Activated naive CD8-positive, alpha-beta T cell treated with anti-CD3 and anti-CD28 coated beads for 36 hours (primary cell): ENCODE results near the gene TRAF2. TPM values are rescaled to one million over a fixed set of nuclear protein-coding genes. Genes with fewer than 3 reads are reported as not detected.
A peak's percentile ranks its signal among the peaks of the same experiment; 100 is the strongest.
"Not testable (repeated sequence)": the region's sequence is repeated elsewhere in the genome, so short reads cannot be mapped to it uniquely, and the experiment has no call there.

ENCODE experiments used
- DNase-seq: peaks from one replicate; pipeline ENCODE4 v3.0.0; 2021
- H3K27ac Mint-ChIP-seq: one replicate; pipeline ENCODE4 v1.8.0; 2022; ENCODE audit warnings: mild to moderate bottlenecking, moderate library complexity, mixed read lengths
- H3K27me3 Mint-ChIP-seq: one replicate; pipeline ENCODE4 v1.8.0; 2022; ENCODE audit warnings: mild to moderate bottlenecking, mixed read lengths
- H3K36me3 Mint-ChIP-seq: one replicate; pipeline ENCODE4 v1.8.0; 2021; ENCODE audit warnings: mild to moderate bottlenecking, mixed read lengths
- H3K4me1 Mint-ChIP-seq: one replicate; pipeline ENCODE4 v1.8.0; 2021; ENCODE audit warnings: mixed read lengths
- H3K4me3 Mint-ChIP-seq: one replicate; pipeline ENCODE4 v1.8.0; 2022; ENCODE audit warnings: mild to moderate bottlenecking, moderate library complexity, mixed read lengths
- H3K9me3 Mint-ChIP-seq: one replicate; pipeline ENCODE4 v1.8.0; 2022; ENCODE audit warnings: mixed read lengths
- total RNA-seq, 2 experiments: library from RNA; stranded (reverse); gene quantifications; one replicate each; pipeline ENCODE4 v1.2.3, GENCODE V29; 2021

The TRAF2 gene
- total RNA-seq, 2 experiments from 2014 or later: 38.8 to 45.8 TPM

DNA sequence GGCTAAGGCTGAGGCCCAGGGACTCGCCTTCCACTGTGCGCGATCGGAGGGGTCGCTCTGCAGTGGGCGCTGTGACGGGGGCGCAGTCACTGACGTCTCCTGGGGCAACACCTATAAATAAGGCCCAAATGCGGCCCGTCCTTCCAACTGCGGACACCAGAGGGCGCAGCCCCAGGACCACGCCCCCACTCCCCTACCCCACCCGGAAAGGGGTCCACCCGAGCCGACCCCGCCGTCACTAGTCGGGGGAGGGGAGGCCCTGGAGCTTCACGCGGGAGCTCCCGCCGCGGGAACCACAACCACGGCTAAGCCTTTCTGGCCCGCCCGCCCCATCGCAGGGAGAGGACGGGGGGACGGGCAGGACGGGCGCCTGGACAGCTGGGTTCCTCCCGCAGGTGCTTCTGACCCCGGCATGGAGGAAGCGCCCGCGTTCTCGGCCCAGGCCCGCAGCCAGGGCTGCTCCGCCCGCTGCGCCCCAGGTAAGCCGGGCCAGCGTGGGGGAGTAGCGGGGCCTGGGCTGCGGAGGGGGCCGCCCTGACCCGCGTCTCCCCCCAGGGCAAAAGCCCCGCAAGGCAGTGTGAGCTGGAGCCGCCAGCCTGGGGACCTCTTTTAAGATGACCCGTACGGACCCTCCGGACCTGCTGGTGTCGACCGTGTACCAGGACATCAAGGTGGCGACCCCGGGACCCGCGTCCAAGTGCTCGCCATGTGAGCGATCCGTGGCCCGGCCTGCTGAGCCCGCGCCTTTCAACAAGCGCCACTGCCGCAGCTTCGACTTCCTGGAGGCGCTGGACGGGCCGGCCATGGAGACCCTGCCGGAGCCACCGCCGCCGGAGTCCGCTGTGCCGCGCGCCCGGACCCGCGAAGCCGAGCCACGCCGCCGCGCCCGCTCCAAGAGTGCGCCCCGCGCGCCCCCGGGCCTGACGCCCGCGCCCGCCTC, 42.2 kb upstream of the TRAF2 start:
- peak; percentile 62 for DNase-seq
- Mint-ChIP-seq H3K4me1 (peaks cover 11% of the 10 kb centered on the region), H3K4me3 (peak overlapping the region; percentile 14), H3K27me3 (peaks cover 29% of the 10 kb centered on the region)
- not testable (repeated sequence) for H3K27ac Mint-ChIP-seq, H3K36me3 Mint-ChIP-seq, H3K9me3 Mint-ChIP-seq

DNA sequence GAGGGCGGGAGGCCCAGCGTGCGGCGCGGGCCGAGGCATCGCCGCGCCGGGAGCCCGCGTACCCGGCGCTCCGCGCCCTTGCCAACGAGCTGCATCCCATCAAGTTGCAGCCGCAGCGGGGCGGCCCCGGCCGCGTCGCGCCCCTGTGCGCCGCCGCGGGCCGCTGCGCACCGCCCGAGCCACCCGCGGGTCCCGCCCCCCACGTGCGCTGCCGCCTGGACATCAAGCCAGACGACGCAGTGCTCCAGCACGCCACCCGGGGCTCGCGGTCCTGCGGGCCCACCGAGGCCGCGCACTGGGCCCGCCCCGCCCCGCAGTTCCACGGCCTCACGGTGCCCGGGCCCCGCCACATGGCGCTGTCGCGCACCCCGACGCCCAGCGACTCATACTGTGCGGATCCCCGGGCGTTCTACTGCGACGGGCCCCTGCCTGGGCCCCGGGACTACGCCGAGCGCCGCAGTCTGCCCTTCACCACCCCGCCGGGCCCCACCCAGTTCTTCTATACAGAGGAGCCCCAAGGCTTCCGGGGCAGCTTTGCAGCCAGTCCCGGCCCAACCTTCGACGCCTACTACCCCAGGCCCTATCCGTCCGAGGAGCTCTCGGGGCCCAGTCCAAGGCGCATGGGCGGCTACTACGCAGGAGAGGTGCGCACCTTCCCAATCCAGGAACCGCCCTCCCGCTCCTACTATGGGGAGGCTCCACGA, 41.4 kb upstream of the TRAF2 start:
- Mint-ChIP-seq H3K4me1 (peaks cover 14% of the 10 kb centered on the region), H3K27ac (no peak overlapping the region), H3K4me3 (no peak overlapping the region), H3K36me3 (peaks cover 3% of the 10 kb centered on the region), H3K27me3 (peaks cover 31% of the 10 kb centered on the region), H3K9me3 (no peaks in the 10 kb centered on the region)
- peak; percentile 34 for DNase-seq

DNA sequence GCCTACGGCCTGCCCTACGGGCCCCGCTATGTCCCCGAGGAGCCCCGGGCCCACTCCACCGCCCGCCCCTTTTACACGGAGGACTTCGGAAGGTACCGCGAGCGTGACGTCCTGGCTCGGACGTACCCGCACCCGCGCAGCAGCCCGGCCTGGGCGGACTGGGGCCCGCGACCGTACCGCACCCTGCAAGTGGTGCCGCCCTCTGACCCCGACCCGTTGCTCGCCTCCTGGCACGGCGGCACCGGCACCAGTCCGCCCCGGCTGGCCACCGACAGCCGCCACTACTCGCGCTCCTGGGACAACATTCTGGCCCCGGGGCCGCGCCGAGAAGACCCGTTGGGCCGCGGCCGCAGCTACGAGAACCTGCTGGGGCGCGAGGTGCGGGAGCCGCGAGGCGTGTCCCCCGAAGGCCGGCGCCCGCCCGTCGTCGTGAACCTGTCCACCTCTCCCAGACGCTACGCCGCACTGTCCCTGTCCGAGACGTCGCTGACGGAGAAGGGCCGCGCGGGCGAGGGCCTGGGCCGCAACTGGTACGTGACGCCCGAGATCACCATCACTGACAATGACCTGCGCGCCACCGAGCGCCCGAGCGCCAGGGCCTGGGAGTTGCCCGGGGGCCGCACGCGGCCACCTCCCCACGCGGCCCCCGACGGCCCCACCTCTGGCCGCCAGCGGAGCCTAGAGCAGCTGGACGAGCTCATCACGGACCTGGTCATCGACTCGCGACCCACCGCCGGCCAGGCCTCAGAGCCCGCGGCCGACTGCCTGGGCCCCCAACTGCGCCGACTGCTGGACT, 40.7 kb upstream of the TRAF2 start:
- H3K27me3 Mint-ChIP-seq: peaks cover 31% of the 10 kb centered on the region
- no peaks in the 10 kb centered on the region for H3K9me3 Mint-ChIP-seq
- H3K4me3 Mint-ChIP-seq: no peak overlapping the region
- H3K27ac Mint-ChIP-seq: no peak overlapping the region
- peaks cover 5% of the 10 kb centered on the region for H3K36me3 Mint-ChIP-seq
- DNase-seq: no peak
- peaks cover 16% of the 10 kb centered on the region for H3K4me1 Mint-ChIP-seq

DNA sequence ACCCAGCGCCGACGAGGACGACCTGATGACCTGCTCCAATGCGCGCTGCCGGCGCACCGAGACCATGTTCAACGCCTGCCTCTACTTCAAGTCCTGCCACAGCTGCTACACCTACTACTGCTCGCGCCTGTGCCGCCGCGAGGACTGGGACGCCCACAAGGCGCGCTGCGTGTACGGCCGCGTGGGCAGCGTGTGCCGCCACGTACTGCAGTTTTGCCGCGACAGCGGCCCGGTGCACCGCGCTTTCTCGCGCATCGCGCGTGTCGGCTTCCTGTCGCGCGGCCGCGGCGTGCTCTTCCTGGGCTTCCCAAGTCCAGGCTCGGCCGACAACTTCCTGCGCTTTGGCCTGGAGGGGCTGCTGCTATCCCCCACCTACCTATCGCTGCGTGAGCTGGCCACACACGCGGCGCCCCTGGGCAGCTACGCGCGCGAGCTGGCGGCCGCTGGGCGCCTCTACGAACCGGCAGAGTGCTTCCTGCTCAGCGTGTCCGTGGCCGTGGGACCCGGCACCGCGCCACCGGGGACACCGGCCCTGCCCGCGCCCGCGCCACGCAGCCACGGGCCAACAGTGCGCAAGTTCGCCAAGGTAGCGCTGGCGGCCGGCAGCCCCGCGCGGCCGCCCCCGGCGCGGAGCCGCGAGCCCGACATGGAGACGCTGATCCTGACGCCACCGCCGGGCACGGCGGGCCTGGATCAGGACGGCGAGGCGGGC, 39.8 kb upstream of the TRAF2 start:
- Mint-ChIP-seq H3K4me3 (peak overlapping the region; percentile 7), H3K36me3 (peaks cover 7% of the 10 kb centered on the region), H3K4me1 (peaks cover 16% of the 10 kb centered on the region), H3K9me3 (no peaks in the 10 kb centered on the region), H3K27me3 (peaks cover 31% of the 10 kb centered on the region), H3K27ac (no peak overlapping the region)
- no peak for DNase-seq

DNA sequence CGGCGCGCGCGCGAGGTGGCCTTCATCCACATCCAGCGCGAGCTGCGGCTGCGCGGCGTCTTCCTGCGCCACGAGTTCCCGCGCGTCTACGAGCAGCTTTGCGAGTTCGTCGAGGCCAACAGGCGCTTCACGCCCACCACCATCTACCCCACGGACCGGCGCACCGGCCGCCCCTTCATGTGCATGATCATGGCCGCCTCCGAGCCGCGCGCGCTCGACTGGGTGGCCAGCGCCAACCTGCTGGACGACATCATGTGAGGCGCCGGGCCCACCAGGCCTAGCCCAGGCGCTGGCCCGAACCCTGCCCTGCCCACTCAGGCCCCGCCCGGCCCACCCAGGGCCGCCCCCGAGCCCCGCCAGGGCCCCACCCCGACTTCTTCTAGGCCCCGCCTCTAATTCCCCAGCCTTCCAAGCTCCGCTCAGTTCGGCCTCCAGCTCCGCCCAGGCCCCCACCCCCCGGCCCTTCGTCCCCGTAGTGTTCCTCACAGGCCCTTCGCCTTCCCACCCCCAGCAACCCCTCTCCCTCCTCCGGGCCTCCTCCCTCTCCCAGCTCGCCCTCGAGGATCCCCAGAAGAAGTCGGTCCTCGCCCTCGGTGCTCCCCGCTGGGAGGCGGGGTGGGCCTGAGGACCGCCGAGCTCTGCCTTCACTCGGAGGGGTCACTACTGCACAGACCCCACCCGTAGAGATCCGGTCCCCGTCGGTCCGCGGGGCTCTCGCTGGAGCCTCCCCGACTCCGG, 39.1 kb upstream of the TRAF2 start:
- peaks cover 31% of the 10 kb centered on the region for H3K27me3 Mint-ChIP-seq
- peak overlapping the region; percentile 94 for H3K4me3 Mint-ChIP-seq
- H3K27ac Mint-ChIP-seq: peak overlapping the region; percentile 83
- H3K4me1 Mint-ChIP-seq: peaks cover 15% of the 10 kb centered on the region
- no peaks in the 10 kb centered on the region for H3K9me3 Mint-ChIP-seq
- peaks cover 7% of the 10 kb centered on the region for H3K36me3 Mint-ChIP-seq
- DNase-seq: peak; percentile 42

DNA sequence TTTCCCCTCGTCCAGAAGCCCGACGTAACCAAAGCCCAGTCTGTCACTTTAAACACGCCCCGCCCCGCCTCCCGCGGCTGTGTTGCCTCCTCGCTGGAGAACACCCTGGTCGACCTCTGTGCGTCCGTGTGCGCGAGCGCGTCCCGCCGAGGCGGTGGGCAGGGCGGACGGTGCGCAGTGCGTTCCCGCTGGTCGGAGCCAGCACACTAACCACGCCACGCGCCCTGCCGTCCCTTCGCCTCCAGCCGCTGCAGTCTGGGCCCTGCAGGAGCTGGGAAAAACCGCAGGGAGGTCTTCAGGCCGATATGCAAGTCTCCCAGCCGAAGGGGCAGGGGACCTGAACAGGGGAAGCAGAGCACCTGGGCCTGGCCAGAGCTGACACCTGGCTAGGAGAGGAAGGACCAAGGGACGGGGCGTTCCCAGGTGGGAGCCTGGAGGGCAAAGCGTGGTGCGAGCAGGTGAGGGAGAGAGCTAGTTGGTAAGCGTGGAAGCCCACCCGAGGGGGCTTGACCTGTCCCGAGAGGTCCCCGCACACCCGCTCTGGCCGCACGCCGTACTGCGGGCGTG, 38.4 kb upstream of the TRAF2 start:
- peaks cover 31% of the 10 kb centered on the region for H3K27me3 Mint-ChIP-seq
- H3K36me3 Mint-ChIP-seq: peaks cover 7% of the 10 kb centered on the region
- H3K27ac Mint-ChIP-seq: peak overlapping the region; percentile 83
- peak; percentile 86 for DNase-seq
- peaks cover 13% of the 10 kb centered on the region for H3K4me1 Mint-ChIP-seq
- peak overlapping the region; percentile 94 for H3K4me3 Mint-ChIP-seq
- H3K9me3 Mint-ChIP-seq: no peaks in the 10 kb centered on the region

DNA sequence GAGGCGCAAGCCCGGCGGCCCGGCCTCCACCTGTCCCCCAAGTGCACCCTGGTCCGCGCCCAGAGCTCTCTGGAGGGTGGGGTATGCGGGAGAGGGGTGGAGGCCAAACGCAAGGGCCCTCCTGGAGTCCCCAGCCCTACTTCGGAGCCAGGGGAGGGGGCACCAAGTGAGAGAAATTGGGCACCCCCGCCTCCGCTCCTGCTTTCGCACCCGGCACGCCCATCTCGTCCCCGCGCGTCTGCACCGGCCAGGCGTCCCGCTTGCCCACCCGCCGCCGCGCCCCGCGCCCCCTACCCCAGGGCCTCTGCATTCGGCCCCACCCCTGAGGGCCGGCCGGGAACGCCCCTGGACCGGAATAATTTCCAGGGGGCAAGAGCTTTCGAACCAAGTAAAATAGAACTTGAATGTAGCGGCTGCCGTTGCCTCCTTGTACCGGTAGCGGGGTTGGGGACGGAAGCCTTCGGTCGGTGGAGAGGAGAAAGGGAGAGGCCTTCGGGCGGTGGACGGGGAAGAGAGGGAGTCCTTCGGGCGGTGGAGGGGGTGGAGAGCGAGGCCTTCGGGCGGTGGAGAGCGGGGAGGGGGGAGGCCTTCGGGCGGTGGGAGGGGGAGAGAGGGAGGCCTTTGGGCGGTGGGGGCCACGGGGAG, 37.8 kb upstream of the TRAF2 start:
- peak overlapping the region; percentile 93 for H3K27ac Mint-ChIP-seq
- H3K4me1 Mint-ChIP-seq: peaks cover 11% of the 10 kb centered on the region
- peak; percentile 58 for DNase-seq
- peak overlapping the region; percentile 94 for H3K4me3 Mint-ChIP-seq
- H3K27me3 Mint-ChIP-seq: peaks cover 31% of the 10 kb centered on the region
- H3K9me3 Mint-ChIP-seq: no peaks in the 10 kb centered on the region
- peaks cover 7% of the 10 kb centered on the region for H3K36me3 Mint-ChIP-seq

DNA sequence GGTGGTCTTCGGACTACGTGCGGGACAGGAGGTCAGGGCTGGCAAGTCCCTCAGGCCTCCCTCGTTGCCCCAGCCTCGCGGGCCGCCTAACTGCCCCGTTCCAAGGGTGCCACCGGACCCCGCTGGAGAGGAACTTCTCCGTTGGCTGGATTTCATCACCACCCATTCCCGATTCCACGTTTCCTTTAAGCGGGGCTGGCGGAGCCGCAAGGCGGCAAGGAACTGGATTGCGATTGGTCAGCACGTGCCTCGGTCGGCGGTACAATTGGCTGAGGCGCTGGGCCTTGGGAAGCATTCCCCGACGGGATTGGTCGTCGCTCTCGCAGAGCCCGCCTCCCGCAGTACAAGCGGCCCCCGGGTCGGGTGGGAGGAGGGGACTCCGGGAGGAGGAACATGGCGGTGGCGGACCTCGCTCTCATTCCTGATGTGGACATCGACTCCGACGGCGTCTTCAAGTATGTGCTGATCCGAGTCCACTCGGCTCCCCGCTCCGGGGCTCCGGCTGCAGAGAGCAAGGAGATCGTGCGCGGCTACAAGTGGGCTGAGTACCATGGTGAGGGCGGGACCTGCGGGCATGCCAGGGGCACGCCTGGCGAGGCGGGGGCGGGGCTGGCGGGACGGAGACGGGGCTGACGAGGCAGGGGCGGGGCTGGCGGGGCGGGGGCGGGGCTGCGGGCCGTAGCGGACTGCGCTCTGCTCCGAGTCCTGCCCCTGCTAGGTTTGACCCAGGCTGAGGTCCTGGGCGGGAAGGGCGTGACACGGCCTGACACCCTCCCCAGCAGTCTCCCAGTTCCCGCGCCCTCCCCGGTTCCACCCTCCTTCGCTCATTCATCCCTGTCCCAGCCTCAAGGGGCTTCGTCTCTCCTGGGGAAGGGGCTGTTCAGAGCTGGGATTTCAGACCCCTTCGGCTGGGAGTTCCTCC, 37.0 kb upstream of the TRAF2 start, which contains the start of gene PHPT1:
Gene PHPT1, plus strand, starts transcription at position 372 of the 922 bp plus-strand sequence. Its CDS starts 22 bp downstream, at position 394.
- H3K4me1 Mint-ChIP-seq: peaks cover 9% of the 10 kb centered on the region
- peak within 1 kb of the TSS; percentile 93 for H3K27ac Mint-ChIP-seq
- peaks cover 31% of the 10 kb centered on the region for H3K27me3 Mint-ChIP-seq
- peaks cover 7% of the 10 kb centered on the region for H3K36me3 Mint-ChIP-seq
- no peaks in the 10 kb centered on the region for H3K9me3 Mint-ChIP-seq
- DNase-seq: peak; percentile 98
- H3K4me3 Mint-ChIP-seq: peak within 1 kb of the TSS; percentile 94

DNA sequence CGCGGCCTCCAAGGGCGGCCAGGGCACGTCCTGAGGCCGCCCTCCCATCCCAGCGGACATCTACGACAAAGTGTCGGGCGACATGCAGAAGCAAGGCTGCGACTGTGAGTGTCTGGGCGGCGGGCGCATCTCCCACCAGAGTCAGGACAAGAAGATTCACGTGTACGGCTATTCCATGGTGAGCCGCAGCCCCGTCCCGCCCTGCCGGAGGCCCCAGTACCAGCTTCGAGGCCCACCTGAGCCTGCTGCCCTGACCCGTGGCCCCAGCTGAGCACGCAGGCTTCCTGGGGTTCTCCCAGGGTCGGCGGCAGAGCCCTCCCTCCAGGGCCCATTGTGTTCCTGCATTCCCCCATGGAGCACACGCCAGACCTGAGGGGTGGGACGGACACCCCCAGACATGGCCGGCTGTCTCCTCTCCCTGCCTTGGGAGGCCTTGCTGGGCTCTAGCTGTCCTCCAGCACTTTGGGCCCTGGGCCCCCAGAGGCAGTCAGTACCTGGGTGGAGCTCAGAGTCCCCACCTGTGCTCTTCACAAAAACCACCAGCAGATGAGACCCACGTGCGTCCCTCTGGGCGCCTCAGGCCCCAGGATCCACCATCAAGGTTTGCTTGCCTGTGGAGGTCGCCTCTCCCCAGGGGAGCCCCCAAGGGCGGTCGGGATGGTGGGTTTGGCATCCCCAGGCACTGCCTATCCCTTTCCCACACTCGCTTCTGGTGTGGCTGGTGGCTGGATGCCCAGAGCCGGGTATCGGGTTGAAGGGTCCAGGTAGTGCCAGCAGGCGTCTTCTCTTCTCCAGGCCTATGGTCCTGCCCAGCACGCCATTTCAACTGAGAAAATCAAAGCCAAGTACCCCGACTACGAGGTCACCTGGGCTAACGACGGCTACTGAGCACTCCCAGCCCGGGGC, 36.1 kb upstream of the TRAF2 start:
- Mint-ChIP-seq H3K27me3 (peaks cover 29% of the 10 kb centered on the region), H3K36me3 (peaks cover 7% of the 10 kb centered on the region), H3K4me3 (peak overlapping the region; percentile 94), H3K27ac (peak overlapping the region; percentile 66), H3K4me1 (peaks cover 9% of the 10 kb centered on the region), H3K9me3 (no peaks in the 10 kb centered on the region)
- no peak for DNase-seq

DNA sequence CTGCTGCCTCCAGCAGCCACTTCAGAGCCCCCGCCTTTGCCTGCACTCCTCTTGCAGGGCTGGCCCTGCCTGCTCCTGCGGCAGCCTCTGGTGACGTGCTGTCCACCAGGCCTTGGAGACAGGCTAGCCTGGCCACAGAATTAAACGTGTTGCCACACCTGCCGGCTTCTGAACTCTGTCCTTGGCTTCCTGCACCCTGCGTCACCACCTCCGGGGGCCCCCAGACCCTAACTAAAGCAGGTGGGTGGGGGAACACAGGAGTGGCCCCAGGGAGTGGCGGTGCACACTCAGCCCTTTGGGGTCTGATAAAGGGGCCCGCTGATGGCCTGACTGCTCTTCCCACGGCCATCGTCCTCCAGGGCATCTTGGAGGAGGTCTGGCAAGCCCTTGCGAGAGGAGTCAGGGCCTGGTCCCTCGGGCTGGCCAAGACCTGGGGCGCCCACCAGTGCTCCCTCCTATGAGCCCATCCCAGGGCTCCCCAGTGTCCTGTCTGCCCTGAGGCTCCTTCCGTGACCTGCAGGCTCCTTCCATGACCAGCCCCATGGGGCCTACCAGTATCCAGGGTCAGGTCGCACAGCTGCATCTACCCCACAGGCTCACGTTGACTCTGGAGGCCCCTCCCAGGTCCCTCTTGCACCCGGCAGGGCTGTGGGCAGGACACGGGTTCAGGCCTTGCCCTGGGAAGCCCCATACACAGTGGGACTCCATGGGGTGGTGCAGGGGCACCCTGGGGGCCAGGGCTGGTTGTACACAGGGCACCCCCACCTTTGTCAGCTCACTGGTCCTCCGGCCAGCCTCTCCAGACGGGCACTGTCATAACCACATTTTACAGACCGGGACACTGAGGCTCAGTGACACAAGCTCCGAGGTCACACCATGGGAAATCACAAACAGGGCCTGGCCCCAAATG, 35.2 kb upstream of the TRAF2 start:
- peaks cover 7% of the 10 kb centered on the region for H3K36me3 Mint-ChIP-seq
- peaks cover 21% of the 10 kb centered on the region for H3K27me3 Mint-ChIP-seq
- no peak for DNase-seq
- H3K9me3 Mint-ChIP-seq: no peaks in the 10 kb centered on the region
- peaks cover 9% of the 10 kb centered on the region for H3K4me1 Mint-ChIP-seq
- no peak overlapping the region for H3K4me3 Mint-ChIP-seq
- H3K27ac Mint-ChIP-seq: no peak overlapping the region
